PFSK-1 (cell line): Measurements from ENCODE around the gene WNT5B.

Experiments
- FOXP2 ChIP-seq: optimal IDR thresholded peaks from 2 replicates; pipeline ENCODE3; 2011; ENCODE audit warnings: borderline replicate concordance, control low read depth, inconsistent platforms; ENCODE audit not compliant: insufficient read depth; ENCODE audit errors: extremely low read length, extremely low read depth
- POLR2AphosphoS5 ChIP-seq: IDR thresholded peaks from 2 replicates; pipeline ENCODE4 v1.6.1; 2012; ENCODE audit warnings: low read depth, mild to moderate bottlenecking, control low read depth, low read length, moderate library complexity
- REST ChIP-seq, 2 experiments: IDR thresholded peaks; 2 replicates each; pipeline versions ENCODE4 v1.6.1 to v1.8.0; 2011 to 2012; ENCODE audit warnings: low read depth in 2 of 2, low read length in 2 of 2, control low read depth in 1 of 2, inconsistent platforms in 1 of 2, mild to moderate bottlenecking in 1 of 2, moderate library complexity in 1 of 2; ENCODE audit not compliant: insufficient read depth in 1 of 2
- SIN3A ChIP-seq: IDR thresholded peaks from 2 replicates; pipeline ENCODE4 v1.6.1; 2012; ENCODE audit warnings: mild to moderate bottlenecking, low read length, moderate library complexity, borderline replicate concordance; ENCODE audit not compliant: insufficient read depth
- TAF1 ChIP-seq: IDR thresholded peaks from 2 replicates; pipeline ENCODE4 v1.6.1; 2012; ENCODE audit warnings: low read length, control low read depth, borderline replicate concordance; ENCODE audit not compliant: insufficient read depth

The WNT5B gene

DNA sequence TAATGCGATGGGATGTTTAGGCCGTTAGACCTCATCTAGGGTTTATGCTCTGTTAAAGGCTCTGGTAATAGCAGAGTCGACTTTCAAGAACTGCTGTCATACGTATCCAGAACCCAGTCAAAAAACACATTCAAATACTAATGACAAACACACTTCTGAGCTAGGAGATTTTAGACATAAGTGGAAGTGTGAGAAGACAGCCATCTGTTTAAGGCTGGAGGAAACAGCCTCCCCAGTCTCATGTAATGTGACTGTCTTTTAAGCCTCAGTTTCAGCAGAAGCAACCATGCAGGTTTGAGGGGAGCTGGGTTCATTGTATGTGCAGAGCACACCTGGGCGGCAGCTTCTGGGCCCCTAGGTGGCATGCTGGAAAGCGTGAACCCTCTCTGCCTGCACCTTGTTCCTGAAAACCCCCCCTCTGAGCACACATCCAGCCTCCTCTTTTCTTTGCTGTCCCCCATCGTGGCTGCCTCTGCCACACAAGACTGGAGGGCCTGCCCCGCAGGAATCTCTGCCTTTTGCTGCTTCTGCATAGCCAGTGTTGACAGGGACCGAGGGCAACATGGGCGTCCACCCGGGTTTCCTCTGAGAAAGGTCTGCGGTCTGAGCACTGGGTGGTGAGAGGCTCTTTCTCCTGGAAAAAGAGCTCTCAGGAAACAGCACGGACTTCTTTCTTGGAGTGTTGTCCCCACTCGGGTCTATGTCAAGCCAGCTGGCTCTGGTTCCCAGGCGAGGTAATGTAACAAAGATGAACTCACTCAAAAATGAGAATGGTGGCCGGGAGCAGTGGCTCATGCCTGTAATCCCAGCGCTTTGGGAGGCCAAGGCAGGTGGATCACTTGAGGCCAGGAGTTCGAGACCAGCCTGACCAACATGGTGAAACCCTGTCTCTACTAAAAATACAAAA lies 11.6 kb downstream of the WNT5B start:
- TF ChIP-seq SIN3A (no peak), TAF1 (no peak), FOXP2 (no peak), REST (IDR thresholded peaks at IDR 0.05; ENCODE audit: insufficient read depth in 1 of 2, low read depth in 2 of 2, low read length in 2 of 2) (no peak), POLR2AphosphoS5 (no peak)

DNA sequence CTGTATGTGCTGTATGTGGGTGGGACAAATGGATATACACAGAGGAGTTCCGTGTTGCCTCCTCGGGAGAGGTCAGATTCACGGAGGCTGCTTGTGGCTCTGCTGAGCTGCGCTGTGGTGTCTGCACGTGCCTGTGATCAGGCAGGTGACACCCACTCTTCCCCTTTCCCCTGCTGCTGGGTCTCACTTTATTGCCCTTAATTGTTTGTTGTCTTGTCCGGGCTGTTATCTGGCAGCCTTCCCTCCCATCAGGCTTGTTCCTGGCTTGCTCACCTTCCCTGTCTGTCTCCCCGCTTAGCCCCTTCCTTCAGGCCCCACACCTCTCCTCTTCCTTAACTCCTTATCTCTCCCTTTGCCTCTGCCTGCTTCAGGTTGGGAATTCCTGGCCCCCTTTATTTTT lies 13.5 kb downstream of the WNT5B start:
- no peak for TF ChIP-seq SIN3A
- no peak for TF ChIP-seq POLR2AphosphoS5
- TF ChIP-seq REST (IDR thresholded peaks at IDR 0.05; ENCODE audit: insufficient read depth in 1 of 2, low read depth in 2 of 2, low read length in 2 of 2): no peak
- no peak for TF ChIP-seq FOXP2
- TF ChIP-seq TAF1: no peak

DNA sequence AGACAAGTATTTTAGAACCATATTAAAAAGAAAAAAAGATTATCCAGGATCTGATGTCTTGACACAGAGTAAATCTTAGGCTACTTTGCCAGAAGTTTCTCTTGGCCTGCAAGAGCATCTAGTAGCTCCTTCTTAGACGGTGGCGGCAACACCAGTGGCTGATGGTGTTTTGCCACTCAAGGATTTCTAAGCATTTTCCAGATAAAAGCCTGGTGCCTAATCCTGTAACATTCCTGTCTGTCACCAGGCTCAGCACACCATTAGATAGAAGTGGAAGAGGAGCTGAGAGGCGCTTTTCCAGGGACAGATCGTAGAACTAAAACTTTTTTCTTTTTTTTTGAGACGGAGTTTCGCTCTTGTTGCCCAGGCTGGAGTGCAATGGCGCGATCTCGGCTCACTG lies 14.0 kb downstream of the WNT5B start:
- TF ChIP-seq REST (IDR thresholded peaks at IDR 0.05; ENCODE audit: insufficient read depth in 1 of 2, low read depth in 2 of 2, low read length in 2 of 2) (no peak), TAF1 (no peak), FOXP2 (no peak), POLR2AphosphoS5 (no peak), SIN3A (no peak)

- TF ChIP-seq TAF1 (no peak), FOXP2 (no peak), REST (IDR thresholded peaks at IDR 0.05; ENCODE audit: insufficient read depth in 1 of 2, low read depth in 2 of 2, low read length in 2 of 2) (no peak), SIN3A (no peak), POLR2AphosphoS5 (no peak)
Observed at GRCh38 chr12:1643905-1644533, 15.0 kb downstream of the WNT5B start.
